ENCODE results near the gene KRTAP12-2. TPM values are rescaled to one million over a fixed set of nuclear protein-coding genes. Genes with fewer than 3 reads are reported as not detected.
"Not testable (repeated sequence)": the region's sequence is repeated elsewhere in the genome, so short reads cannot be mapped to it uniquely, and the experiment has no call there.

The KRTAP12-2 gene
- total RNA-seq, 1 experiment from 2014 or later, result not detected

GRCh38 chr21:44697172-44697810, 30.6 kb upstream of the KRTAP12-2 start, which contains the start of gene KRTAP10-12:
Gene KRTAP10-12, plus strand, starts transcription at chr21:44697172. Its CDS starts 30 bp downstream, at chr21:44697202.
- peaks cover 13% of the 10 kb centered on the region; the same call in 1 of the 2 replicates for H3K27me3 ChIP-seq
- H3K9me3 ChIP-seq (replicated peaks), result peaks cover 13% of the 10 kb centered on the region; the same call in 1 of the 2 replicates
- not testable (repeated sequence) for DNase-seq, H3K36me3 ChIP-seq, H3K27ac ChIP-seq, H3K4me1 ChIP-seq, H3K4me3 ChIP-seq

GRCh38 chr21:44696572-44696971, 29.8 kb upstream of the KRTAP12-2 start:
- DNase-seq, result no peak
- no peaks in the 10 kb centered on the region for H3K36me3 ChIP-seq
- H3K4me1 ChIP-seq, result peaks cover 6% of the 10 kb centered on the region
- peaks cover 13% of the 10 kb centered on the region; the same call in 1 of the 2 replicates for H3K9me3 ChIP-seq (replicated peaks)
- no peak overlapping the region for H3K4me3 ChIP-seq
- H3K27me3 ChIP-seq, result peaks cover 13% of the 10 kb centered on the region; the same call in 1 of the 2 replicates
- no peak overlapping the region for H3K27ac ChIP-seq

- Histone ChIP-seq H3K36me3 (no peaks in the 10 kb centered on the region), H3K4me3 (no peak overlapping the region), H3K9me3 (replicated peaks) (peaks cover 13% of the 10 kb centered on the region; the same call in 1 of the 2 replicates), H3K4me1 (peaks cover 11% of the 10 kb centered on the region), H3K27me3 (peaks cover 13% of the 10 kb centered on the region; the same call in 1 of the 2 replicates), H3K27ac (no peak overlapping the region)
- no peak for DNase-seq
Measured at GRCh38 chr21:44695641-44696040, 28.9 kb upstream of the KRTAP12-2 start.

- Histone ChIP-seq H3K4me1 (peaks cover 11% of the 10 kb centered on the region), H3K36me3 (no peaks in the 10 kb centered on the region), H3K27me3 (peaks cover 11% of the 10 kb centered on the region; the same call in 1 of the 2 replicates), H3K4me3 (no peak overlapping the region), H3K27ac (no peak overlapping the region), H3K9me3 (replicated peaks) (peaks cover 13% of the 10 kb centered on the region; the same call in 1 of the 2 replicates)
- no peak for DNase-seq
Measured at GRCh38 chr21:44695184-44695583, 28.5 kb upstream of the KRTAP12-2 start.

GRCh38 chr21:44694776-44695175, 28.0 kb upstream of the KRTAP12-2 start:
- Histone ChIP-seq H3K9me3 (replicated peaks) (peaks cover 13% of the 10 kb centered on the region; the same call in 1 of the 2 replicates), H3K36me3 (no peaks in the 10 kb centered on the region), H3K27ac (no peak overlapping the region), H3K4me3 (no peak overlapping the region), H3K27me3 (peaks cover 10% of the 10 kb centered on the region; the same call in 1 of the 2 replicates), H3K4me1 (peaks cover 11% of the 10 kb centered on the region)
- DNase-seq, result no peak

- Histone ChIP-seq H3K27me3 (peaks cover 4% of the 10 kb centered on the region; the same call in 1 of the 2 replicates), H3K9me3 (replicated peaks) (peaks cover 13% of the 10 kb centered on the region; the same call in 1 of the 2 replicates), H3K36me3 (no peaks in the 10 kb centered on the region), H3K4me1 (peaks cover 14% of the 10 kb centered on the region), H3K4me3 (no peak overlapping the region), H3K27ac (no peak overlapping the region)
- no peak for DNase-seq
Measured at GRCh38 chr21:44692798-44693512, 26.2 kb upstream of the KRTAP12-2 start.

- Histone ChIP-seq H3K4me3 (no peak overlapping the region), H3K27ac (0 out of 2 replicates have a peak overlapping the region, but pooled peaks have one; percentile 4), H3K27me3 (no peaks in the 10 kb centered on the region), H3K9me3 (replicated peaks) (peaks cover 13% of the 10 kb centered on the region; the same call in 1 of the 2 replicates), H3K4me1 (peaks cover 18% of the 10 kb centered on the region), H3K36me3 (no peaks in the 10 kb centered on the region)
- peak in 1 of 2 experiments; percentile 18 for DNase-seq
Measured at GRCh38 chr21:44691686-44692085, 25.0 kb upstream of the KRTAP12-2 start.

GRCh38 chr21:44689740-44690139, 23.0 kb upstream of the KRTAP12-2 start:
- not testable (repeated sequence) for H3K27me3 ChIP-seq, DNase-seq, H3K36me3 ChIP-seq, H3K27ac ChIP-seq, H3K4me3 ChIP-seq
- Histone ChIP-seq H3K9me3 (replicated peaks) (peaks cover 13% of the 10 kb centered on the region; the same call in 1 of the 2 replicates), H3K4me1 (peaks cover 22% of the 10 kb centered on the region)

GRCh38 chr21:44687671-44688070, 20.9 kb upstream of the KRTAP12-2 start:
- no peaks in the 10 kb centered on the region for H3K36me3 ChIP-seq
- H3K27ac ChIP-seq, result peak overlapping the region; percentile 49
- H3K9me3 ChIP-seq (replicated peaks), result 0 out of 2 replicates have a peak, but pooled peaks cover under 1% of the 10 kb centered on the region
- no peaks in the 10 kb centered on the region for H3K27me3 ChIP-seq
- H3K4me3 ChIP-seq, result peak overlapping the region; percentile 26
- peak; percentile 82 to 85 for DNase-seq
- peaks cover 22% of the 10 kb centered on the region for H3K4me1 ChIP-seq

GRCh38 chr21:44686843-44687561, 20.3 kb upstream of the KRTAP12-2 start:
- Histone ChIP-seq H3K4me3 (peak overlapping the region; percentile 26), H3K36me3 (no peaks in the 10 kb centered on the region), H3K27ac (peak overlapping the region; percentile 49), H3K27me3 (no peaks in the 10 kb centered on the region), H3K4me1 (peaks cover 21% of the 10 kb centered on the region), H3K9me3 (replicated peaks) (no peaks in the 10 kb centered on the region)
- DNase-seq, result peak; percentile 62 to 75

- H3K4me1 ChIP-seq, result peaks cover 12% of the 10 kb centered on the region
Measured at GRCh38 chr21:44686000-44686781, 19.5 kb upstream of the KRTAP12-2 start.

GRCh38 chr21:44685050-44685449, 18.3 kb upstream of the KRTAP12-2 start:
- not testable (repeated sequence) for H3K27me3 ChIP-seq, DNase-seq

More at GRCh38 chr21:44686000-44686781, 19.5 kb upstream of the KRTAP12-2 start:
- DNase-seq, result peak in 1 of 2 experiments; percentile 14
- H3K27me3 ChIP-seq, result no peaks in the 10 kb centered on the region
- H3K9me3 ChIP-seq (replicated peaks), result no peaks in the 10 kb centered on the region
- no peak overlapping the region for H3K27ac ChIP-seq
- H3K4me3 ChIP-seq, result no peak overlapping the region
- H3K36me3 ChIP-seq, result no peaks in the 10 kb centered on the region

GRCh38 chr21:44684483-44684882, 17.8 kb upstream of the KRTAP12-2 start:
- Histone ChIP-seq H3K9me3 (replicated peaks) (no peaks in the 10 kb centered on the region; the same call in 1 of the 2 replicates), H3K27me3 (no peaks in the 10 kb centered on the region), H3K27ac (no peak overlapping the region), H3K4me1 (peaks cover 12% of the 10 kb centered on the region), H3K36me3 (no peaks in the 10 kb centered on the region), H3K4me3 (no peak overlapping the region)
- DNase-seq, result no peak

More at GRCh38 chr21:44685050-44685449, 18.3 kb upstream of the KRTAP12-2 start:
- not testable (repeated sequence) for H3K36me3 ChIP-seq; H3K27ac ChIP-seq; H3K9me3 ChIP-seq (replicated peaks); H3K4me3 ChIP-seq
- H3K4me1 ChIP-seq, result peaks cover 12% of the 10 kb centered on the region

- H3K9me3 ChIP-seq (replicated peaks), result no peaks in the 10 kb centered on the region; the same call in 1 of the 2 replicates
- DNase-seq, result no peak
- H3K27me3 ChIP-seq, result no peaks in the 10 kb centered on the region
- no peak overlapping the region for H3K4me3 ChIP-seq
- H3K27ac ChIP-seq, result no peak overlapping the region
- H3K4me1 ChIP-seq, result peaks cover 12% of the 10 kb centered on the region
- no peaks in the 10 kb centered on the region for H3K36me3 ChIP-seq
Measured at GRCh38 chr21:44684077-44684476, 17.4 kb upstream of the KRTAP12-2 start.

Data from SJCRH30 (cell line).